Lower leg skin (tissue), 4 donors: ENCODE results near the gene USP38. TPM values are rescaled to one million over a fixed set of nuclear protein-coding genes. Genes with fewer than 3 reads are reported as not detected.
A peak's percentile ranks its signal among the peaks of the same experiment; 100 is the strongest.

Experiments
- DNase-seq, 2 donors: peaks; one replicate each; pipeline ENCODE4 v3.0.0-alpha.2; 2019; ENCODE audit warnings: low spot score in 2 of 2
- H3K4me3 ChIP-seq: fragments of 200-600 bp; sonication (generic); 2 replicates; pipeline ENCODE4 v1.5.1; 2017; ENCODE audit warnings: mild to moderate bottlenecking, low read depth; ENCODE audit not compliant: poor library complexity, severe bottlenecking
- POLR2A ChIP-seq, 2 donors: fragments of 450-650 bp; IDR thresholded peaks; one replicate each; pipeline ENCODE4 v1.6.1; 2016 to 2017; ENCODE audit warnings: antibody characterized with exemption in 2 of 2, mild to moderate bottlenecking in 1 of 2, moderate library complexity in 1 of 2
- WGBS, 2 donors: methylation state at CpG; one replicate each; pipeline ENCODE4 v1.1.5; 2018; 5-methylcytosine and 5-hydroxymethylcytosine counted together
- intact Hi-C: fragments of 100-400 bp; cut with DNase I; formaldehyde crosslinking; loops from one replicate; pipeline ENCODE4 v1.15.0; 2023; ENCODE audit warnings: low total_unique reads
- total RNA-seq, 4 donors: library from RNA; depleted of rRNA; stranded (reverse); fragments of >200 nt; gene quantifications; one replicate each; pipeline ENCODE4 v1.1.0, GENCODE V29; 2016
- TF ChIP-seq, protein P1 (sequence below), 3 donors: fragments of 450-650 bp; IDR thresholded peaks; one replicate each; pipeline ENCODE4 v1.5.1; 2016; ENCODE audit warnings: antibody characterized with exemption in 3 of 3, mild to moderate bottlenecking in 3 of 3, moderate library complexity in 2 of 3

Gene USP38
- total RNA-seq, 4 donors from 2014 or later: 27.8 to 31.6 (median 30.6) TPM

DNA sequence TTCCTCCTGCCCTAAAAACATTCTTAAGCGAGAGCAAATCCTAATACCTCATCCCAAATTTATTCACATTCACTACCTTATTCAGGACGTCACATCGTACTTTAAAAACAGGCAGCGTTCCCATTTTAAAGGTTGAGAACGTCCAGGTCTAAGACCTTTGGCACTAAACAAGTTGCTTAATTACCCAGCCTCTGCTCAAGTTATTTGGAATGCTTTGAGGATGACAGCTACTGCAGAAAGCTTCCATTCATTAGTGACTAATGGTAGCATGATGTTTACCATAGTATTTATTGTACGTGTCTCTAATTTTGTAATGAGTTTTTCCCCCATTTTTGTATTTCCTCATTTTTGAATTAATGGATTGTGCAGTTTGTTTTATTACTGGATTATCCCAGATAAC, 1.5 kb downstream of the USP38 start:
- peak overlapping the region; percentile 95 for H3K4me3 ChIP-seq
- 4 to 5% methylated on average over 6 of the region's 6 CpGs for WGBS, 2 donors
- no peak for TF ChIP-seq POLR2A (IDR thresholded peaks at IDR 0.05)
- TF ChIP-seq, protein P1, sequence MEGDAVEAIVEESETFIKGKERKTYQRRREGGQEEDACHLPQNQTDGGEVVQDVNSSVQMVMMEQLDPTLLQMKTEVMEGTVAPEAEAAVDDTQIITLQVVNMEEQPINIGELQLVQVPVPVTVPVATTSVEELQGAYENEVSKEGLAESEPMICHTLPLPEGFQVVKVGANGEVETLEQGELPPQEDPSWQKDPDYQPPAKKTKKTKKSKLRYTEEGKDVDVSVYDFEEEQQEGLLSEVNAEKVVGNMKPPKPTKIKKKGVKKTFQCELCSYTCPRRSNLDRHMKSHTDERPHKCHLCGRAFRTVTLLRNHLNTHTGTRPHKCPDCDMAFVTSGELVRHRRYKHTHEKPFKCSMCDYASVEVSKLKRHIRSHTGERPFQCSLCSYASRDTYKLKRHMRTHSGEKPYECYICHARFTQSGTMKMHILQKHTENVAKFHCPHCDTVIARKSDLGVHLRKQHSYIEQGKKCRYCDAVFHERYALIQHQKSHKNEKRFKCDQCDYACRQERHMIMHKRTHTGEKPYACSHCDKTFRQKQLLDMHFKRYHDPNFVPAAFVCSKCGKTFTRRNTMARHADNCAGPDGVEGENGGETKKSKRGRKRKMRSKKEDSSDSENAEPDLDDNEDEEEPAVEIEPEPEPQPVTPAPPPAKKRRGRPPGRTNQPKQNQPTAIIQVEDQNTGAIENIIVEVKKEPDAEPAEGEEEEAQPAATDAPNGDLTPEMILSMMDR (IDR thresholded peaks at IDR 0.05): no peak
- no peak for DNase-seq
- intact Hi-C loops: no loop called here

DNA sequence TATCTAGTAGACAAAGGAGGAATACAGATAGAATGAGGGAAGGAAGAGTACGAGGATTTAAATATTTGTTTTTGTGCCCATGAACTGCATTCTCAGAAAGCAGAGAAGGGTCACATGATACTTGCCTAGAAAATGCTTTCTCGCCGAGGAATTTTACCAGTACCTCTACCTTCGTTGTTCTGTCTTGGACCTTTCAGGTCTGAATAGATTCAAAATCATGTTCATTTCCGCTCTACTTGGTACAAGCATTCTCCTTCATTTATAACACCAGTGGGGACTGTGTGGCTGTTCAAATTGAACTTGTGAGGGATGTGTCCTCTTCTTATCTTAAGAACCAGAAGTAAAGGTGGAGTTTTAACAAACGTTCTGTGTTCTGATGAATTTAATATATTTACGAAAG, 1.9 kb downstream of the USP38 start:
- 4 to 5% methylated on average over 7 of the region's 7 CpGs for WGBS, 2 donors
- no peak overlapping the region for H3K4me3 ChIP-seq
- intact Hi-C loops: no loop called here
- no peak for DNase-seq
- TF ChIP-seq, protein P1 (IDR thresholded peaks at IDR 0.05): no peak
- no peak for TF ChIP-seq POLR2A (IDR thresholded peaks at IDR 0.05)

DNA sequence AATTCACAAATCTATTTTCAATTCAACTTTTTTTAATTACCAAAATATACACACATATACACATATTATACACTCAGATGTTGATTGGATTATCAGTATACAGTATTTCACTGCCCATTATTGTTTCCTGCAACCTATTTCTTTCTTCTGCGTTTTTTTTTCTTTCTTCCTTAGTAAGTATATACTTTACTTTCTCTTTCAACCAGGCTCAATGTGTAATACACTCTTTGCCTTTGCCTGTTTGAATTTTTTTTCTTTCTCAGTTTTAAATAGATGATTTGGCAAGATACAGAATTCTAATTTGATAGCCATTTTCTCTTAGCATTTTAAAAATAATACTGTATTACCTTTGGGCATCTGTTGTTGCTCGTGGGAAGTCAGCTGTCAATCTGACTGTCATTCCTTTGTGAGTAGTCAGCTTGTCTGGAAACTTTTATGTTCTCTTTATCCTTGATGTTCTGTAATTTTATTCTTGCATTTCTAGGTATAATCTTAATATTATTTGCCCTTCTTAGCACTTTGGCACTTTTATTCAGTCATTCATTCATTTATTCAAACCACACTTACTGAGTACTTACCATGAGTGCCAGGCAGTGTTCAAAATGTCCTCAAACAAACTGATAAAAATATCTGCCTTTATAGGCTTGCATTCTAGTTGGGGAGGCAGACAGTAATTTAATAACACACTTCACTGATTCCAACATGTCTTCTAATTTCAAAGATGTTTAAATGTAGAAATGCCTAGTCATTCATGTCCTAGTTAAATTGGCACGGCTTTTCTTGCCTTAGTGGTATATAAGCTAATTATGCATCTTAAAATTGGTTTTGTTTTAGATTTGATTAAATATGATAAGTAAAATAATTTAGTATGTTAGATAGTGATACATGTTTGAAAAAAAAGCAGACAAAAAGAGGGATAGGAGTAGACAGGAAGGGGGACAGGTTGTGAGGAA, 3.7 kb downstream of the USP38 start:
- no peak for DNase-seq
- H3K4me3 ChIP-seq: no peak overlapping the region
- WGBS, 2 donors: 40 to 42% methylated on average over 3 of the region's 3 CpGs
- no peak for TF ChIP-seq POLR2A (IDR thresholded peaks at IDR 0.05)
- TF ChIP-seq, protein P1 (IDR thresholded peaks at IDR 0.05): no peak
- intact Hi-C loops: no loop called here

DNA sequence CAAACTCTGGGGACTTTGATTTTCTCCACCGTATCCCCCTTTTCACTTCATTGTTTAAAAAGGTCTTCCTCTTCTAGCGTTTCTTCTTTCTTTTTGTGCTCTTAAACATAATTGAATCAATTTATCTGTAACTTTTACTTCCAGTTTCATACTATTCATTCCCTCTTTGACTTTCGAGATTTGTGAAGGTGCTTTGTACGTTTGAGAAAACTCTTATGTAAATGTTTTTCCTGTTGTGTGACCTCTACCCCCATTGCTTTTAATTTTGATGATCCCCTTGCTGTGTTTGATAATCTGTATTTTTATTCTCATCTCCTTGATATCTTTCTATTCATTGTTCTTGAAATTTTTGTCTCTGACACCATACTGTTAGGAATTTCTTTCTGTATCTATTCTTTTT, 4.8 kb downstream of the USP38 start:
- TF ChIP-seq, protein P1 (IDR thresholded peaks at IDR 0.05): no peak
- no peak for TF ChIP-seq POLR2A (IDR thresholded peaks at IDR 0.05)
- DNase-seq: no peak
- intact Hi-C loops: no loop called here
- no peak overlapping the region for H3K4me3 ChIP-seq
- WGBS, 2 donors: 59 to 66% methylated on average over 4 of the region's 4 CpGs

DNA sequence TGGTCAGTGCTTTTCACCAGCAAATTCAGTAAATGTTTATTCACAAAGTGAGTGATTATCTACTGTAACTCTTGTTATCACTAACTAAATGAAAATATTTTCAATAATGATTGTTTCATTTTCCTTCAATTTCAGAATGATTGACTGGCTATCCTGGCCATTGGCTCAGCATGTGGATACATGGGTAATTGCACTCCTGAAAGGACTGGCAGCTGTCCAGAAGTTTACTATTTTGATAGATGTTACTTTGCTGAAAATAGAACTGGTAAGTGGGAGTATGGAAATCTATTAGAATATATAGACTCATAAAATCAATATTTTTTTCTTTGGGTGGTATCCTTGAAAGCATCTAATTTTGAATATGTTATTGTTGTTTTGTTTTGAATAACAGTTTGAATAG, 10.9 kb downstream of the USP38 start:
- TF ChIP-seq, protein P1 (IDR thresholded peaks at IDR 0.05): no peak
- no peak for TF ChIP-seq POLR2A (IDR thresholded peaks at IDR 0.05)
- no peak for DNase-seq
- intact Hi-C loops: no loop called here
- no peak overlapping the region for H3K4me3 ChIP-seq
